HG03108 (cell line): ENCODE data around the gene RGSL1.
A peak's percentile ranks its signal among the peaks of the same experiment; 100 is the strongest.
"Not testable (repeated sequence)": the region's sequence is repeated elsewhere in the genome, so short reads cannot be mapped to it uniquely, and the experiment has no call there.

Experiments used
- ATAC-seq: cut with Tn5 transposase; IDR thresholded peaks from one replicate; pipeline ENCODE4 v1.9.1; 2021; ENCODE audit warnings: moderate library complexity; ENCODE audit not compliant: unreplicated experiment

RGSL1 gene

DNA sequence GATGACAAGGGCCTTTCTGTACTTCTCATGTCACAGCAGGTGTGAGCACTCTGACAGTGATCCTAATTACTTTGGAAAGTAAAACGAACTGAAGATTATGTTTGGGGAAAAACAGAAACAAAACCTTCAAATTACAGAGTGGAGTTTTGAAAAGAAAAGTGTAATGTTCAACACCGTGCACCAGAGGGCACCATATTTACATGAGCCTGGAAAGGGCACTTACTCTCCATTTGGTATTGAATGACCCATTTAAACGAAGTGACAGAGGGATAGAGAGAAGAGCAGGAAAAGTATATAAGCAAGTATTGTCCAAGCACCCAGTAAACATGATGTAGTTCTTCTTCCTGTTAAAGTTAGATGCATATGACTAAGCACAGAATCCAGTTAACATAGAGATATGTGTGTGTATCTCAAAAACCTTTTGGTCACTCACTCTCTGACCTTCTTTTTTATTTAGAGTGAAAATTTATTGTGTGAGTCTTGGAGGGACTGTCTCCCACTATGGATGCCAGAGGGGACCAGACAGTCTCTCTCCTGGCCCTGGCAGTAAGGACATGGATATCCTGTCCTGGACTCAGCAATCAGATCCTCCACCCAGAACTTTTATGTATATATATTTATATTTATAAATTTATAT is 3.8 kb upstream of the RGSL1 start:
- ATAC-seq = peak; percentile 59

DNA sequence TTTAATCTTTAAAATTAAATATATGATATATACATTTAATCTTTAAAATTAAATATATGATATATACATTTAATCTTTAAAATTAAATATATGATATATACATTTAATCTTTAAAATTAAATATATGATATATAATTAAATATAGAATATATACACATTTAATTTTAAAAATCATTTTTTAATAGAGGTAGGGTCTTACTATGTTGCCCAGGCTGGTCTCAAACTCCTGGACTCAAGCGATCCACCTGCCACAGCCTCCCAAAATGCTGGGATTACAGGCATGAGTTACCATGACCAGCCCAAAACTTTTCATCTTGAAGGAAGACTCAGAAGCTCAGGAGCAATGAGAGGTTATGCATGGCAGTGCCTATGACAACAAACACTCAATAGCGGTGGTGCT is 2.8 kb upstream of the RGSL1 start:
- ATAC-seq = not testable (repeated sequence)

DNA sequence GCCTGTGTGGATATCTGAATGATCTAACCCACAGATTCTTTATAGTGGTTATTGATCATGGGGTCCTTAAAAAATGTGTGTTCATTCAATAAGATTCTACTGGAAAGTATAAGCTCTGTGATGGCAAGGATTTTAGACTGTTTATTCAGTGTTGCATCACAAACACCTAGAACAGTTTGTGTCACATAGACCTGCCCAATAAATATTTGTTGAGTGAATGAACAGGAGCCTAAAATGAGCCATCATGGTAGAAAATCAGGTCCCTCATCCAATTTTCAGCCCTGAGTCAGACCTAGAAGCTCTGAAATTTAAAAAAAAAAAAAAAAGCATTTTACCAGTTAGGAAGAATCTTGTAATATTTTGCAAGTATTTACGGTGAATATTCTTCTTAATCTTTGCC is 2.3 kb upstream of the RGSL1 start:
- ATAC-seq = no peak

DNA sequence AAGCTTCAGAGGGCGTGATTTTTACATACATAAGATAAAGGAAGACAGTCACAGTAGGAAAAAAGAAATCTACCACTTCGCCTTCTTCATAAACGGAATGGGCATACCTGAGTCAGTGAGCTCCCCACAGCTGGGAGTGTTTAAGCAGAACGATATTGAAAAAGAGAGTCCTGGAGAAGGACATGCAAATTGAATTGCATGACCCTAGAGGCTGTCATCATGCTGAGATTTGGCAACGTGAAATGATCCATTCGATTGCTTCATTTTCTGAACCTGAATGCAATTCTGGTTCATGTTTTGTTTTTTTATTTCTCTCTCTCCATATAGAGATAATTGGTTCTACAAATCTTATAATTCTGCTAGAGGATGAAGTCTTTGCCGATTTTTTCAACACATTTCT is 3.7 kb downstream of the RGSL1 start:
- ATAC-seq = no peak

DNA sequence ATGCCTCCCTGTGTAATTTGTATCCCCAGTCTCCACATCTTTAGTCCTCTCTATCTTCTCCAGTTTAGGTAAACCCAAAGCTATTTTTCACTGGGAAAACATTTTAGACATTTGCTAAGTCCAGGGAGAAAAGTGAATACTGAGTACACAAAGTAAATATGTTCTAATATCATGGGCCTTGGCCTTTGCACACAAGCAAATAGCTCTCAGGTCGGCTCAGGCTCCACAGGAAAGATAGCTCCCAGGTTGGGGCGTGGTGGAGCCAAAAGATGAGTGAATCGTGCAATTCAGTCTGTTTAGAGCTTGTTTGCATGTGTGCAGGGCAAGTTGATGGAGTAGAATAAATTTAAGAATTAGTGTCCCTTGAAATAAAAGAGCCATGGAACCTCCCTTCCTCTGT is 7.9 kb downstream of the RGSL1 start:
- ATAC-seq = no peak

DNA sequence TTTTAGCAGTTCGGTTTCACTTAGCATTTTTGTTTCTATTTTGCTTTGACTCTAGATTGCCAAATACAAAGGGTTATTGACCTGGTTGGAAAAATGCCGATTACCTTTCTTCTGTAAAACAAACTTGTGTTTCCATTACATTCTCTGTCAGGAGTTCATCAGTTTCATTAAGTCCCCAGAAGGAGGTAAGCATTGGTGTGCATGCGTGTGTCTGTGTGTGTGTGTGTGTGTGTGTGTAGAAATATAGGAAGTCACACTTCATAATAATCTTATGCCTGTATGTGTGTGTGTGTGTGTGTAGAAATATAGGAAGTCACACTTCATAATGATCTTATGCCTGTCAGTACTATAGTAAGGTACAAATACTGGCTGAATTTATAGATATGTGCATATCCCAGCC is 10.0 kb downstream of the RGSL1 start:
- ATAC-seq = no peak

DNA sequence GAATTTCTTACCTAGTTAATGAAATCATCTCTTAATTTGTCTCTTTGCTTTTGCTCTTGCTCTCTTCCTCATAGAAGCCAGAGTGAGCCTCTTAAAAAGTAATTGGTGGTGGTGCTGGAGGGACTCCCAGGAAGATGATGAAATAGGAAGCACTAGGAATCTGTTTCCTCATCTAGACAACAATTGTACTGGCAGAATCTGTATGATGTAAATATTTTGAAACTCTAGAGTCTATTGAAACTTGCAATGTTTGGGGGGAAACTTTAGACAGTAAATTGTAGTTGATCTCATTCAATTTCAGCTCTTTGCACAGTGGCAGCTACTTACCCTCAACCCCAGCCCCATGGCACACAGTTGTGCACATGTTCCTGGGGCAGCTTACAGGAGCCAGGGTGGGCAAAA is 10.6 kb downstream of the RGSL1 start:
- ATAC-seq = no peak

DNA sequence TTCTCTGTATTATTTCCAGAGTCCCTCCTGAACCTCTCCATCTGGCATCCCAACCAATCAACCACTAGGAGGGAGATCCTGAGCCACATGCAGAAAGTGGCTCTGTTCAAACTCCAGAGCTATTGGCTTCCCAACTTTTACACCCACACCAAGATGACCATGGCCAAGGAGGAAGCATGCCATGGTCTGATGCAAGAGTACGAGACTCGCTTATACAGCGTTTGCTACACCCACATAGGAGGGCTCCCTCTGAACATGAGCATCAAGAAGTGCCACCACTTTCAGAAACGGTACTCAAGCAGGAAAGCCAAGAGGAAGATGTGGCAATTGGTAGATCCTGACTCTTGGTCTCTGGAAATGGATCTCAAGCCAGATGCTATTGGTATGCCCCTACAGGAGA is 23.6 kb downstream of the RGSL1 start:
- ATAC-seq = no peak

DNA sequence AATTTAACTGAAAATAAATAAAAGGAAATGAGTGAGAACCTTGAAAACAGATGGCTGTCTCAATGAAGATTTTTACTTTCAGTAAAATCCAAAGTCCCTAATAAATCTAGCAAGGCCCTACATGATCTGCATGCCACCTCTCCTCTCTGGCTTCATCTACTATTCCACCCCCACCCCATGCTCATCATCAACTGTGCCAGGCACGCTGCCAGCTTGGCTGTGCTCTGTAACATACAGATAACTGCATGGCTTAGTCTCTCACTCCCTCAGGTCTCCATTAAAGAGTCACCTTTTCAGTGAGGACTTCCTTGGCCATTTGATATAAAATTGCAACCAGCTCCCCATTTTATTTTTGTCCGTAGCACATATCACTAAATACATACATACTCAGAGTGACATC is 26.7 kb downstream of the RGSL1 start:
- no peak for ATAC-seq

DNA sequence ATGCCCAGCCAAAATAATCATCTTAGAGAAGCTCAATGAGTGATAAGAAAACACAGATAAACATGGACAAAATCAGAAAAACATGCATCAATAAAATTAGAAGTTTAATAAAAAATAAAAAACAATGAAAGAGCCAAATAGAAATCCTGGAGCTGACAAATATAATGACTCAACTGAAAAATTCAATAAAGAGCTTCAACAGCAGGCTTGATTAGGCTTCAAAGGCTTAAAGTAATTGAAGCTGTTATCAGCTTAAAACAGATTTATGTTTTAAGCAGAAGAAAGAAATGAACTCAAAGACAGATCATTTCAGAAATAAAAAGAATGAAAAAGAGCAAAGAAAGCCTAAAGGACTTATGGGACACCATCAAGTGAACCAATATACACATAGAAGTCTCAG is 28.3 kb downstream of the RGSL1 start:
- ATAC-seq = no peak

DNA sequence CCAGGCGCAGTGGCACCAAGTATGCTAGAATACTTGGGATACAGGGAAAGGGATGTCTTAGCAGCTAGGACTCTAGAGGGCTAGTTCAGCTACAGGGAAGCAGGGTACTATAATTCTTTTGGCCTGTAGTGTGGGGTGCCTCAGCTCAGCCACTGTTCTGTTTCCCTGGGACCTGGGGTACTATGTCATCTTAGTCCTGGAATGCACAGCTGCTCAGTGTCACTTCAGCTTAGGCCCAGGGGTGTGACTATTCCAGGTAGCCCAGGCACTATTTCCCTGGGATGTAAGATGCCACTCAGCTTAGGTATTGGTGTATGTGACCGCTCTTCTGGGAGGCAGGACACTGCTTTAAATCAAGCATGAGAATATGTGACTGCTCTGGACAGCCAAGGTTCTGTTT is 34.1 kb downstream of the RGSL1 start:
- ATAC-seq = no peak

DNA sequence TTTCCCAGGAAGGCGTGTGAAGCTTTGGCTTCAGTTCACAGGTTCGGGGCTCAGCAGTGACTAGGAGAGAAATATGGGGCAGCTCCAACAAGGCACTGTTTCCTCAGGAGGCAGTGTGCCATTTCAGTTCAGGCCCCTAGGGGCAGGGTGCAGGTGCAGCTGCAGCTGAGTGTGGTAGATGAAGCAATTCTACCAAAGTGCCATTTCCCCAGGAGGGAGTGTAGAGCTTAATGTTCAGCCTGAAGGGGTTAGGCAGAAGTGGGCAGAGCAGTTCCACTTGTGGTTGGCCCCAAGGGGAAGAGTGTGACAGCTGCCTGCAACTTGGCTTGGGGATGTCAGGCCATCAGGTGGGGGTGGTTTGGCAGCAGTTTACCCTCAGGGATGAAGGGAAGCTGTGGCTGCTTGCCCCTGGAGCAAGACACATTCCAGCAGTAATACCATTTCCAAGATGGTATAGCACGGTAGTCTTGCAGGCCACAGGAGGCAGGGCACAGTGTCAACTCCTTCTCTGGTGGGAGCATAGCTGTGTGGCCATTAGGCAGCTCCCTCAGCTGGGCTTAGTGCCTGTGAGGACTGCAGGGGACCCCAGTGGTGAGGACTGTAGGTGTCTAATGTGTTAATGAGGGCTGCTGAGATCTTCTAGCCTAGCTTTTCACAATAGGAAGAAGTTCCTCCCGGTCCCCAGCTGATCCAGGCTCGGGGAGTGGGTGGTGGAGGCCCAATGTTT is 34.7 kb downstream of the RGSL1 start:
- peak; percentile 98 for ATAC-seq

DNA sequence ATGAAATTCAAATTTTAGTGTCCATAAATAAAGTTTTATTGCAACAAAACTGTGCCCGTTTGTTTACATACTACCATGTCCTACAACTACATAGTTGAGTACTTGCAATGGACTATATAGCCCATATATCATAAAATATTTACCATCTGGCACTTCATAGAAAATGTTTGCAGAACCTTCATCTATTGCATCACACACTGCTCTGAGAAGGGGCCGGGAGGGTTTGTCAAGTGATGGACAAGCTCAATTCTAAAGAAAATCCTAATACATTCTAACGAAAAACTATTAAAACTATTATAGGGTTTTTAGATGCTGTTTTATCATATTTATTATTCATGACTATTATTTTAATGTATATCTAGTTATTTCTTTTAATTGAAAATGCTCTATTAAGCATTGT is 35.9 kb downstream of the RGSL1 start:
- no peak for ATAC-seq

DNA sequence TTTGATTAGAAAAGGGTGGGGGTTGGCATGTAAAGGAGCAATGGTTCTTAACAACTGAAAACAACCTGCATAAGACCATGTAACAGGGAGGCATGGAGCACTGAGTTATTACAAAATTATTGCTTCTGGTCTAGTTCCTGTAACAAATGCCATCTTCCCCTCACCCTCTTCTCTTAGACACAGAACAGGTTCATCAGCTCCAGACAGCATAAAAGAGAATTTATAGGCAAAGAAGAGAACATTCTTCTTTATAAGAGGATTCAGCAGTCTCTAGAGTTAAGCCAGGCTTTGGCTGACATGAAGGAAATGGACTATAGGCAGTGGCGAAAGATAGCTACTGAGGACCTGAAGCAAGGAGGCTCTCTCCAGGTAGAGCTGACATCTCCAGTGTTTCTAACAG is 38.9 kb downstream of the RGSL1 start:
- ATAC-seq = no peak

DNA sequence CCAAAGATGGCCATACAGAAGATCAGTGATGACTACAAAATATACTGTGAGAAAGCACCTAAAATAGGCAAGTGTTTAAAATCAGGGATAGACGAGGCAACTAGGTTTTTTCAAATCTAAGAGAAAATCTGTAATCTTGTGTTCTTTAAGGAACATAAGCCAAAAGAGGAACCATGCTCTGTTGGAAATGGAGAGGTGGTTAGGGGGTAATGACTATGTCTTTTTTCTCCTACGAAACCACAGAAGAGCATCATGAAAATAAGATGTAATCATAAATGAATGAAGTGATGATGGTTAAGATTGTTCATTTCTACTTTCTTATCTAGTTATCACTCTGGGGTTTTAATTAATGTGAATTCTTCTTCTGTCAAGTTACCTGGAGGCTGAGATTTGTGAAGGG is 43.1 kb downstream of the RGSL1 start:
- no peak for ATAC-seq

DNA sequence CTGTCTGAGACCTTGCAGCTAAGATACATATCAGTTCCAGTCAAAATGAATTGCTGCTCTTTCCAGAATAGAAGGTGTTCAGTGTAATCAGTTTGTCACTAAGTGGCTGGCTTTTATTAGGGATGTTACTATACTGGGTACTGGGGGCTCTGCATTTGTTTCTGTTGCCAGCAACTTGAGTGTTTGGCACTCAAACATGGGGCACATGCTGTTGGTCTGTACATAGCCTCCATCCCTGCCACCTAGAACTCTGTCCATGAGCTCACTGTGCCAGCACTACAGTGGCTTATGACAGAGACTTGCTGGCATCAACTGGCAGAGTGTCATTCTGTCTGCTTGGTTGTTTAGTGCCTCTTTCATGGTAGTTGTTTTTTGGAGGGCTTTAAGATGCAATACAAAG is 45.1 kb downstream of the RGSL1 start:
- ATAC-seq = no peak

DNA sequence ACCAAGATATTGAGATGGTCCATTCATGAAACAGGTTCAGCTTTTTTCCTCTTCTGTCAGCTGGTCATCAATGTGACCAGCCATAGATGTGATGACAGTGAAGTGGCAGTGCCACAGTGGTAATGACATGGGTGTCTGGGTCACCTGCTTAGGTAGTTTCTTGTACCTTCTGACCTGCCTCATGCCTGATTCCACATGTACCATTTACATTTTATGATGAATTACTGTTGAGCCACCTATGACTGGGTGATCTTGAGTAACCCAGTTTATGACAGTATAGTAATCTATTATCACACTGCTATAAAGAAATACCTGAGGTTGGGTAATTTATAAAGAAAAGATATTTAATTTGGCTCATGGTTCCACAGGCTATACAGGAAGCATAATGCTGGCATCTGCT is 45.7 kb downstream of the RGSL1 start:
- no peak for ATAC-seq

DNA sequence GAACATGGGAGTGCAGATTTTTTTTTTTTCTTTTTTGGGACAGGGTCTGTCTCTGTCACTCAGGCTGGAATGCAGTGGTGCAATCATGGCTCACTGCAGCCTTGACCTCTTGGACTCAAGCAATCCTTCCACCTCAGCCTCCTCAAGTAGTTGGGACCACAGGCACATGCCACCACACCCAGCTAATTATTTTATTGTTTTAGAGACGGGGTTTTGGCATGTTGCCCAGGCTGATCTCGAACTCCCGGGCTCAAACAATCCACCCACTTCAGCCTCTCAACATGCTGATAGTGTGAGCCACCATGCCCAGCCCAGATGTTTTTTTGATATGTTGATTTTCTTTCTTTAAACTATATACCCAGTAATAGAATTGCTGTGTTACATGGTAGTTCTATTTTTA is 57.7 kb downstream of the RGSL1 start:
- ATAC-seq = no peak

DNA sequence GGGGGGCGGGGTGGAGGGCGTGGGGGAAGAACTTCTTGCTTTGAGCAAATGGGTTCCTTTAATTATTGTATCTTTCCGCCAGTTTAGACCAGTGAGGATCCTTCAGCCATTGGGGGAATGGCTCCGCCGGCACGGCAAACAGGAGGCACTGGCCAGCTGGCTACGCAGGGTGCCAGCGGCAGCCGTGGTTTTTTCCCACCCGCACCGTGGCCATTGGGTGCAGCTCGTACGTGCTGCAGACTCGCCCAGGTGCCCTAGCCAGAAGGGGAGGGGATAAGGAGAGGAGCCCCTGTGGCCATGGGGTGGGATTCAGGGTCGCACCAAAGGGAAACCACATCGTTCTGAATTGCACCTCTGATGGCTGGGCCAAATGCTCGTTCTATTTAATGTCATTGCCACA is 65.6 kb downstream of the RGSL1 start:
- ATAC-seq = no peak

DNA sequence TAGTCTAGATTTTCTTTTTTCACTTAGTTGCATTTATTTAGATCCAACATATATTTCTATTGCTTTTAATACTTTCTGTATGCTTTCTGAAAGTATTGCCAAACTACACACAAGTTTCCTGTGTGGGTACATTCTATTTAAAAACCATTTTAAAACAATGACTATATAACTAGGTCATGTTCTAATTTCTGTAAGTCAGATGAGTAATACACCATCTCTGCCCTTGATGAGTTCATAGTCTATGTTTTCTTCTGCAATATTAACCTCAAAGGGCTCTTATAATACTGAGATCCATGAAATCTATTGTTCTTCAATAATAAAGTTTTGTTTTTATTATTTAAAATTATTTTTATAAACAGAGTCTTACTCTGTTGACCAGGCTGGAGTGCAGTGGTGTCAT is 70.8 kb downstream of the RGSL1 start:
- ATAC-seq = no peak

DNA sequence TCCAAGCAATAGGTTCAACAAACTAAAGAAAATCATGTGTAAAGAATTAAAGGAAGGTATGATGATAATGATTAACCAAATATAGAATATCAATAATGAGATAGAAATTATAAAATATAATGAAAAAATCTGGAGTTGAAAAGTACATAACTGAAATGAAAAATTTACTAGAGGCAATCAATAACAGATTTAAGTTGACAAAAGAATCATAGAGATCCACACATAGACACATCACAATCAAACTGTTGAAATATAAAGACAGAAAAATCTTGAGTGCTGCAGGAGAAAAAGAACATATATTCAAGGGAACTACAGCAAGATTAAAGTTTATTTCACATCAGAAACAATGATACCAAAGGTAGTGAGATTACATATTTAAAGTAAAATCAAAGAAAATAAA is 75.4 kb downstream of the RGSL1 start:
- ATAC-seq = no peak

DNA sequence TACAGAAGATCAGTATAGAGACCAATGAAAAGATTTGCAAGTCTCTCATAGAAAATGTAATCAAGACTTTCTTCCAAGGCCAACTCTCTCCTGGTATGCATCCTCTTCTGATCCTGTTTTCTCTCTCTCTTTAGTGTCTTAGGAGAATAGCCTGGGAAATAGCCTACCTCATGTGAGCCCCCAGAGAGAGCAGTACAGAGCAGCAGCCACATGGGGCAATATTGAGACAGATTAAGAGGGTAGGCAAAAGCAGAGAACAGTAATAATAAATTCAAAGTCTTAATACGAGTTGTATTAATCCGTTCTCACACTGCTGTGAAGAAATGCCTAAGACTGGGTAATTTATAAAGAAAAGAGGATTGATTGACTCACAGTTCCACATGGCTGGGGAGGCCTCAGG is 77.7 kb downstream of the RGSL1 start:
- no peak for ATAC-seq

DNA sequence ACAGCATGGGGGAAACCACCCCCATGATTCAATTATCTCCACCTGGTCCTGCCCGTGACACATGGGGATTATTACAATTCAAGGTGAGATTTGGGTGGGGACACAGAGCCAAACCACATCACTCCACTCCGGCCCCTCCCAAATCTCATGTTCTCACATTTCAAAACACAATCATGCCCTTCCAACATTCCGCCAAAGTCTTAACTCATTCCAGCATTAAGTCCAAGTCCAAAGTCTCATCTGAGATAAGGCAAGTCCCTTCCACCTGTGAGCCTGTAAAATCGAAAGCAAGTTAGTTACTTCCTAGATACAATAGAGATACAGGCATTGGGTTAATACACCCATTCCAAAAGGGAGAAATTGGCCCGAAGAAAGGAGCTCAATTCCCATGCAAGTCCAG is 78.3 kb downstream of the RGSL1 start:
- not testable (repeated sequence) for ATAC-seq
